HepG2 (cell line): ENCODE data around the gene ACOT13.

Experiments used
- EZH2 ChIP-seq: conservative IDR thresholded peaks from 2 replicates; pipeline ENCODE4 v1.6.1; 2012; ENCODE audit warnings: mild to moderate bottlenecking, low read depth, low read length, moderate library complexity
- TBP ChIP-seq: sonication (generic); formaldehyde crosslinking; IDR thresholded peaks from 2 replicates; pipeline ENCODE4 v1.5.0; 2020; ENCODE audit warnings: missing genetic modification reagents
- ZNF773 ChIP-seq: sonication (generic); formaldehyde crosslinking; IDR thresholded peaks from 2 replicates; pipeline ENCODE4 v1.4.0; 2020; ENCODE audit warnings: missing genetic modification reagents, borderline replicate concordance

DNA sequence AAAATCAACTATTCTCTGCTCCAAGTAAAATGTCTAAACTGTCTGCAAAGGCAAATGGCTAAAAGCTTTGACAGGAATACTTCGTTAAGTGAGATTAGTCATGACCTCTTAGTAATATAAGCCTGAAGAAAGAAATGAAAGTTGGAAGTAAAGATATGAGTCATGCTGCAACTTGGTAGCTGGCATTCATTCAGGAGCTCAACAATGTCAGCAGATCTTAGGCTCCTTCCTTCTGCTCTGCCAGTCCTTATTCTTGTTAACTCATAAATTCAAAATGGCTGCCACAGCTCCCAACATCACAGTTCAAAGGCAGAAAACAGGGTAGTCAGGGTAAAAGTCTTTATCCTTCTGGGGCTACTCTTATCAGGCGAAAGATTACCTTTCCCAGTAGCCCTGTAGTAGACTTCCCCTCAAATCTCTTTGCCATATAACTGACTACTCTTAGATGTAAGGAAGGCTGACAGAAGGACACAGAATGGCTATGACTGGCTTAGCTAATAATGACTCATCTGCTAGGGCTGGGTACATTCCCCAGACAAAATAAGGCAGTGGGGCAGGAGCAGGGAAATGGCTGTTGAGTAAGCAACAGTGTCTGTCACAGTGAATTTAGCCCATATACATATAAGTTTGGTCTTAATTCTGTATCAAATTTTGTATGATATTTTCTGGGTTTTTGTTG lies 76.5 kb downstream of the ACOT13 start:
- TF ChIP-seq TBP (CRISPR knock-in tag) (no peak), EZH2 (no peak), ZNF773 (no peak)
